K562 (cell line): Measurements from ENCODE around the gene CCDC73. TPM values are rescaled to one million over a fixed set of nuclear protein-coding genes. Genes with fewer than 3 reads are reported as not detected.

Experiments
- ATAC-seq: fragments of 200-7000 bp; cut with Tn5 transposase; 3 replicates; pipeline ENCODE4 v1.9.1; 2020; ENCODE audit warnings: moderate library complexity
- BruUV-seq: library from RNA; stranded (reverse); fragments of 400-500 nt; replicated peaks from 2 replicates; lab custom pipeline; 2021; lab: Mats Ljungman, UMichigan
- CTCF ChIA-PET: fragments of 300-600 bp; formaldehyde crosslinking; extraction: SDS; loops from one replicate; lab custom pipeline; 2021; ENCODE audit warnings: low intra/inter-chr PET ratio; lab: Yijun Ruan, JAX
- POLR2A ChIA-PET: fragments of 300-600, 350-650 bp; sonication (Branson Sonifier 250); formaldehyde crosslinking; extraction: SDS; loops from one replicate; lab custom pipeline; 2021; ENCODE audit warnings: antibody characterized with exemption, inconsistent platforms; lab: Yijun Ruan, JAX
- DNase-seq, 4 experiments: peaks; one replicate each; pipeline versions ENCODE4 v3.0.0 to v3.0.0-alpha.2; 2011 to 2018; ENCODE audit warnings: low spot score in 3 of 4, mixed read lengths in 3 of 4; ENCODE audit errors: extremely low read depth in 1 of 4
- FAIRE-seq: peaks from 2 replicates; lab custom pipeline; 2011; peaks lifted over from hg19 to GRCh38; lab: Jason Lieb, UNC
- H2AFZ ChIP-seq: 2 replicates; pipeline ENCODE4 v1.6.0; 2011; ENCODE audit warnings: low read depth, low read length, control low read depth, inconsistent platforms
- H3K27ac ChIP-seq: fragments of 200-600 bp; 3 replicates; pipeline ENCODE4 v1.8.0; 2011; ENCODE audit warnings: low read depth, mild to moderate bottlenecking, control low read depth, inconsistent platforms, low read length, moderate library complexity, mixed read lengths; ENCODE audit errors: extremely low read depth
- H3K27me3 ChIP-seq, 2 experiments: fragments of 300-600 bp in 1 of 2; 2 replicates in 1 of 2; 3 replicates in 1 of 2; pipeline versions ENCODE4 v1.6.0 to v1.8.0; 2011; ENCODE audit warnings: inconsistent platforms in 2 of 2, low read length in 2 of 2, mild to moderate bottlenecking in 1 of 2, mixed read lengths in 1 of 2, moderate library complexity in 1 of 2; ENCODE audit not compliant: control insufficient read depth in 2 of 2, insufficient read depth in 2 of 2
- H3K36me3 ChIP-seq: fragments of 300-600 bp; 3 replicates; pipeline ENCODE4 v1.8.0; 2011; ENCODE audit warnings: mild to moderate bottlenecking, low read length, inconsistent platforms; ENCODE audit not compliant: control insufficient read depth, insufficient read depth
- H3K4me1 ChIP-seq, 2 experiments: fragments of 200-600 bp in 1 of 2; replicated peaks in 1 of 2; 2 replicates in 1 of 2; 3 replicates in 1 of 2; pipeline versions ENCODE4 v1.5.1 to v1.8.0; 2011; ENCODE audit warnings: inconsistent platforms in 2 of 2, low read length in 2 of 2, mild to moderate bottlenecking in 1 of 2, mixed read lengths in 1 of 2, moderate library complexity in 1 of 2; ENCODE audit not compliant: control insufficient read depth in 2 of 2, insufficient read depth in 2 of 2
- H3K4me2 ChIP-seq: 2 replicates; pipeline ENCODE4 v1.6.1; 2011; ENCODE audit warnings: low read length, control low read depth, inconsistent platforms, mixed read lengths; ENCODE audit not compliant: insufficient read depth
- H3K4me3 ChIP-seq: fragments of 200-600 bp; sonication (generic), shearing (Covaris generic); 2 replicates; pipeline ENCODE4 v1.5.1; 2016; ENCODE audit warnings: control low read depth, inconsistent platforms
- H3K79me2 ChIP-seq: fragments of 200-600 bp; 3 replicates; pipeline ENCODE4 v1.8.0; 2011; ENCODE audit warnings: low read length, inconsistent platforms; ENCODE audit not compliant: control insufficient read depth, insufficient read depth
- H3K9ac ChIP-seq, 2 experiments: 2 replicates each; pipeline versions ENCODE4 v1.6.0 to v1.6.1; 2011; ENCODE audit warnings: low read depth in 2 of 2, low read length in 2 of 2, control low read depth in 1 of 2, inconsistent platforms in 1 of 2, mild to moderate bottlenecking in 1 of 2, mixed read lengths in 1 of 2; ENCODE audit not compliant: insufficient read depth in 1 of 2
- H3K9me1 ChIP-seq: one replicate; pipeline ENCODE4 v1.6.0; 2011; ENCODE audit warnings: inconsistent platforms, mild to moderate bottlenecking, low read length, moderate library complexity; ENCODE audit not compliant: control insufficient read depth, insufficient read depth
- H3K9me3 ChIP-seq: replicated peaks from 2 replicates; pipeline ENCODE4 v1.5.1; 2011; ENCODE audit warnings: low read depth, low read length, inconsistent platforms; ENCODE audit not compliant: control insufficient read depth, insufficient read depth
- H4K20me1 ChIP-seq: replicated peaks from 2 replicates; pipeline ENCODE4 v1.6.1; 2011; ENCODE audit warnings: low read length, inconsistent platforms, mixed read lengths; ENCODE audit not compliant: control insufficient read depth, insufficient read depth
- ARNT ChIP-seq, 2 experiments: fragments of 450-650 bp; IDR thresholded peaks; 2 replicates each; pipeline ENCODE4 v1.6.1; 2016; ENCODE audit warnings: mild to moderate bottlenecking in 1 of 2
- COPS2 ChIP-seq: fragments of 450-650 bp; conservative IDR thresholded peaks from 2 replicates; pipeline ENCODE4 v1.6.1; 2016; ENCODE audit warnings: mild to moderate bottlenecking, moderate library complexity
- DMBX1 ChIP-seq: fragments of 250-450 bp; sonication (Bioruptor Pico); IDR thresholded peaks from 2 replicates; pipeline ENCODE4 v1.8.0; 2022; ENCODE audit warnings: inconsistent platforms, mild to moderate bottlenecking, moderate library complexity, borderline replicate concordance
- HES1 ChIP-seq: fragments of 450-650 bp; IDR thresholded peaks from 2 replicates; pipeline ENCODE4 v1.6.1; 2016; ENCODE audit warnings: low read depth, mild to moderate bottlenecking, moderate library complexity
- HMBOX1 ChIP-seq: sonication (generic); IDR thresholded peaks from 2 replicates; pipeline ENCODE4 v1.6.1; 2016
- MTA1 ChIP-seq: fragments of 450-650 bp; IDR thresholded peaks from 2 replicates; pipeline ENCODE4 v1.6.1; 2017; ENCODE audit warnings: borderline replicate concordance
- NCOA2 ChIP-seq, 2 experiments: fragments of 450-650 bp; IDR thresholded peaks; 2 replicates each; pipeline ENCODE4 v1.6.1; 2018; ENCODE audit warnings: mild to moderate bottlenecking in 2 of 2, moderate library complexity in 1 of 2; ENCODE audit not compliant: partially characterized antibody in 2 of 2
- NR3C1 ChIP-seq: sonication (generic); formaldehyde crosslinking; IDR thresholded peaks from 2 replicates; pipeline ENCODE4 v1.8.1; 2022; ENCODE audit warnings: missing genetic modification reagents
- RFX1 ChIP-seq: fragments of 450-650 bp; IDR thresholded peaks from 2 replicates; pipeline ENCODE4 v1.6.1; 2016; ENCODE audit warnings: mild to moderate bottlenecking, moderate library complexity
- SIN3A ChIP-seq, 2 experiments: fragments of 150-350 bp in 1 of 2; IDR thresholded peaks; 2 replicates each; pipeline ENCODE4 v1.6.1; 2011 to 2016; ENCODE audit warnings: borderline replicate concordance in 2 of 2, low read depth in 2 of 2, low read length in 2 of 2, mild to moderate bottlenecking in 2 of 2, moderate library complexity in 2 of 2; ENCODE audit not compliant: control insufficient read depth in 1 of 2
- ZNF445 ChIP-seq: fragments of 250-450 bp; sonication (Bioruptor Pico); IDR thresholded peaks from 2 replicates; pipeline ENCODE4 v1.4.0; 2020; ENCODE audit warnings: low read depth, mild to moderate bottlenecking, moderate library complexity
- ZNF511 ChIP-seq: sonication (generic); formaldehyde crosslinking; IDR thresholded peaks from 2 replicates; pipeline ENCODE4 v1.8.0; 2022; ENCODE audit warnings: mild to moderate bottlenecking, missing genetic modification reagents
- ZNF740 ChIP-seq, 3 experiments: fragments of 200-800 bp in 1 of 3; sonication (Bioruptor generic) in 1 of 3; sonication (generic) in 1 of 3; formaldehyde crosslinking in 1 of 3; IDR thresholded peaks; 2 replicates each; pipeline versions ENCODE4 v1.6.1 to v1.8.0; 2016 to 2022; ENCODE audit warnings: mild to moderate bottlenecking in 2 of 3, missing compliant biosample characterization in 2 of 3, missing genetic modification characterization in 2 of 3, missing genetic modification reagents in 1 of 3
- ZNF77 ChIP-seq: fragments of 250-450 bp; sonication (Bioruptor Pico); IDR thresholded peaks from 2 replicates; pipeline ENCODE4 v1.5.0; 2020
- WGBS: fragments of 100-300 bp; shearing (Covaris generic); methylation state at CpG from one replicate; pipeline ENCODE4 v1.1.6; 2016; ENCODE audit warnings: low coverage, mixed read lengths; ENCODE audit not compliant: insufficient coverage; ENCODE audit errors: missing lambda C conversion rate; 5-methylcytosine and 5-hydroxymethylcytosine counted together
- in situ Hi-C: fragments of 300-500 bp; cut with MboI; formaldehyde crosslinking; loops from 4 replicates; pipeline ENCODE4 v1.15.0; 2018; ENCODE audit warnings: inconsistent platforms, mixed read lengths
- intact Hi-C: fragments of 100-400 bp; cut with micrococcal nuclease; formaldehyde crosslinking; loops from 2 replicates; pipeline ENCODE4 v1.14.2; 2022
- polyA plus RNA-seq, 8 experiments: library from polyadenylated mRNA; depleted of rRNA in 4 of 8; stranded (reverse) in 5 of 8; unstranded in 3 of 8; fragments of >200 nt; fragmentation: Nextera tagmentation in 2 of 8; fragmentation: Illumina TruSeq in 1 of 8; extraction: Ambion mirVana in 2 of 8; extraction: Trizol in 1 of 8; gene quantifications; 2 replicates each; pipeline versions ENCODE4 v1.2.1 to v1.2.3, GENCODE V29; 2011 to 2014; ENCODE audit warnings: inconsistent platforms in 1 of 8, missing spikeins in 1 of 8
- total RNA-seq, 7 experiments: library from RNA; depleted of rRNA in 6 of 7; stranded (reverse); fragments of >200 nt in 6 of 7; fragmentation: Illumina TruSeq in 2 of 7; extraction: Trizol in 2 of 7; gene quantifications; 2 replicates each; pipeline versions ENCODE4 v1.2.1 to v1.2.3, GENCODE V29; 2011 to 2021; ENCODE audit warnings: low replicate concordance in 1 of 7

Gene CCDC73
- total and polyA plus RNA-seq, 9 of the 15 experiments (the other 6 are each of a cell fraction or from before 2014, with no cell fraction given), result 0.20 to 0.21 TPM; not detected in 7

GRCh38 chr11:32698579-32698978, 95.9 kb downstream of the CCDC73 start:
- in situ Hi-C loops (no loop called here), intact Hi-C loops (no loop called here)
- Histone ChIP-seq H3K79me2 (no peaks in the 10 kb centered on the region), H3K9me1 (no peaks in the 10 kb centered on the region), H3K4me2 (no peak overlapping the region), H3K36me3 (no peaks in the 10 kb centered on the region), H3K9me3 (no peaks in the 10 kb centered on the region), H2AFZ (no peak overlapping the region), H3K4me1 (no peaks in the 10 kb centered on the region), H3K27me3 (no peaks in the 10 kb centered on the region; a peak in 1 of 5 replicates), H3K4me3 (no peak overlapping the region), H4K20me1 (no peaks in the 10 kb centered on the region), H3K9ac (no peak overlapping the region), H3K27ac (no peak overlapping the region)
- no peak for FAIRE-seq
- ChIA-PET POLR2A (interaction anchor here (0.6 kb wide), 1 partner anchor 441 kb away, joined by 3 read pairs; no protein-coding TSS in a partner anchor), CTCF (no interaction called here)
- DNase-seq, result no peak
- BruUV-seq, result no TSS peak
- 0% methylated on average over 2 of the region's 2 CpGs for WGBS
- ATAC-seq, result no peak
- TF ChIP-seq HES1 (no peak), ARNT (IDR thresholded peaks at IDR 0.05) (no peak), MTA1 (no peak), NCOA2 (IDR thresholded peaks at IDR 0.05; ENCODE audit: partially characterized antibody in 2 of 2) (no peak), RFX1 (no peak), DMBX1 (CRISPR knock-in tag) (no peak), ZNF445 (CRISPR knock-in tag) (no peak), NR3C1 (no peak), ZNF511 (CRISPR knock-in tag) (no peak), HMBOX1 (no peak), ZNF77 (CRISPR knock-in tag) (no peak), SIN3A (IDR thresholded peaks at IDR 0.05; ENCODE audit: borderline replicate concordance in 2 of 2, control insufficient read depth in 1 of 2, low read depth in 2 of 2, low read length in 2 of 2) (no peak), ZNF740 (CRISPR knock-in tag; IDR thresholded peaks at IDR 0.05) (no peak), ZNF740 (tag; IDR thresholded peaks at IDR 0.05) (no peak), COPS2 (no peak)
